Activated CD8-positive, alpha-beta memory T cell treated with anti-CD3 and anti-CD28 coated beads, Interleukin-2, amount 50 U/mL, for 1 hour (primary cell): ENCODE results near the gene MIF4GD.
"Not testable (repeated sequence)": the region's sequence is repeated elsewhere in the genome, so short reads cannot be mapped to it uniquely, and the experiment has no call there.

Experiments used
- DNase-seq: peaks from one replicate; pipeline ENCODE4 v3.0.0-alpha.2; 2020; ENCODE audit errors: extremely low read depth

Gene MIF4GD

DNA sequence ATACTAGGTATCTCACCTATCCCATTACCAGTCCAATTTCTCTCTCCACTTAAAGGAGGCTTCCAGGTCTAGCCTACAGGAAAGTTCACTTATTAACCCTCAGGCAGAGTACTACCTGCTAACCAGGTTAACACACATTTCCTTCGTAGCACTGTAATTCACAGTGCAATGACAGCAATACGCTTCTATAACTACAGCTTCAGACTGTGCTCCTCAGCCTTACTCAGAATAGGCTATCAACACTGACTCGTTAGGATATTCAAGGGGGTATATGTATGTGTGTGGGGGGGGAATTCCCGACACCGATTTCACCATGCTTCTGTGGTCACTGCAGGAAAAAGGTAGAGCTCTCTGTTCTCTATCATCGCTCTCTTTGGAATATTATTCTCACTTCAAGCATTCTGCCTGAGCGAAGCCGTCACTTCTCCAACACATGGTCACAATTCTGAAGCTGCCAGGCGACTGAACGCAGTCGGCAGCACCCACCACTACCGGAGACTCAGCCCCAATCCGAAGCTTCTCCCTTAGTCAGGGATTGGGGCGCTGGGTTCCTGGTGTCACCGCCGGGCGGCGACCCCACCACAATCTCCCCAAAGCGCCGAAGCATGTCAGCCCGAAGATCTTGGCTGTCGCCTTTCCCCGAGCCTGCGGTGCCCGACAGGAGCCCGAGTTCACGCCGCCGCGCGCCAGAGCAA is 10.2 kb downstream of the MIF4GD start:
- DNase-seq: no peak

DNA sequence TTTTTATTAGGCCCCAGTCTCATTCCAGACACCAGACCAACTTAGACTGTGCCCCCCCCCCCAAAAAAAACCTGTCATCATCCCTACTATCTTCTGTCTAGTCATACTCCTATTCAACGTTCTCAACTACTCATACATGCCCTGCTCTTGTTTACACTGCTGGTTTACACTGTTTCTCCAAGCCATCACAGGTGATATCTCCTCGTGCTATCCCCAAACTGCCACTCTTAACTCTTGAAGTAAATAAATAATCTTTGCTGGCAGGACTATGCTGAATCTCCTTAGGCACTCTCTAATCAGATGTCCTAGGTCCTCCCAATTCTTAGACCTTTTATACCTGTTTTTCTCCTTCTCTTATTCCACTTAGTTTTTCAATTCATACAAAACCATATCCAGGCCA is 13.8 kb downstream of the MIF4GD start:
- DNase-seq: not testable (repeated sequence)

DNA sequence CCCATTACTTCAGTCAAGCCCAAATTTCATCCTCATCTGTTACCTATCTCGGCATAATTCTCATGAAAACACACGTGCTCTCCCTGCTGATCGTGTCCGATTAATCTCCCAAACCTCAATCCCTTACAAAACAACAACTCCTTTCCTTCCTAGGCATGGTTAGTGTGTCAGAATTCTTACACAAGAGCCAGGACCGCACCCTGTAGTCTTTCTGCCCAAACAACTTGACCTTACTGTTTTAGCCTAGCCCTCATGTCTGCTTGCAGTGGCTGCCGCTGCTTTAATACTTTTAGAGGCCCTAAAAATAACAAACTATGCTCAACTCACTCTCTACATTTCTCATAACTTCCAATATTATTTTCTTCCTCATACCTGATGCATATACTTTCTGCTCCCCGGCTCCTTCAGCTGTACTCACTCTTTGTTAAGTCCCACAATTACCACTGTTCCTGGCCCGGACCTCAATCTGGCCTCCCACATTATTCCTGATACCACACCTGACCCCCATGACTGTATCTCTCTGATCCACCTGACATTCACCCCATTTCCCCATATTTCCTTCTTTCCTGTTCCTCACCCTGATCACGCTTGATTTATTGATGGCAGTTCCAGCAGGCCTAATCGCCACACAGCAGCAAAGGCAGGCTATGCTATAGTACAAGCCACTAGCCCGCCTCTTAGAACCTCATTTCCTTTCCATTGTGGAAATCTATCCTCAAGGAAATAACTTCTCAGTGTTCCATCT is 14.9 kb downstream of the MIF4GD start:
- DNase-seq: not testable (repeated sequence)

DNA sequence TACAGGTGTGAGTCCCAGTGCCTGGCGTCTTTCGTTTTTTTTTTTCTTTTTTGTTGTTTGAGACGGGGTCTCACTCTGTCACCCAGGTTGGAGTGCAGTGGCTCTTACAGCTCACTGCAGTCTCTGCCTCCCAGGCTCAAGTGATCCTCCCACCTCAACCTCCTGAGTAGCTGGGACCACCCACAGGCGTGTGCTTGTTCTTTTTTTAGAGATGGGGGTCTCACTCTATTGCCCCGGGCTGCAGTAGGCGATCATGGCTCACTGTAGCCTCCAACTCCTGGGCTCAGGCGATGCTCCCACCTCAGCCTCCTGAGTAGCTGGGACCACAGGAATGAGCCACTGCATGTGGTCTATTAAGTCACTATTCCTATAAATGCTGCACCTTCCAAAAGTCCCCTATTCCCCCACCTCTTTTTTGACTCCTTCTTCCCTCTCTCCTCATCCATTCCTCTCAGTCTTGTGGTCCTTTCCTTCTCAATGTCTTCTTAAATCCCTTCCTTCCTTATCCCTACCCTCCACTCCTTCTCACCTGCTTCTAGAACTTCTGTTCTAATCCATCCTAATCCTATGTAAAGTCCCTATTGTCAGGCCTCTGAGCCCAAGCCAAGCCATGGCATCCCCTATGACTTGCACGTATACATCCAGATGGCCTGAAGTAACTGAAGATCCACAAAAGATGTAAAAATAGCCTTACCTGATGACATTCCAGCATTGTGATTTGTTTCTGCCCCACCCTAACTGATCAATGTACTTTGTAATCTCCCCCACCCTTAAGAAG is 18.8 kb downstream of the MIF4GD start:
- no peak for DNase-seq

DNA sequence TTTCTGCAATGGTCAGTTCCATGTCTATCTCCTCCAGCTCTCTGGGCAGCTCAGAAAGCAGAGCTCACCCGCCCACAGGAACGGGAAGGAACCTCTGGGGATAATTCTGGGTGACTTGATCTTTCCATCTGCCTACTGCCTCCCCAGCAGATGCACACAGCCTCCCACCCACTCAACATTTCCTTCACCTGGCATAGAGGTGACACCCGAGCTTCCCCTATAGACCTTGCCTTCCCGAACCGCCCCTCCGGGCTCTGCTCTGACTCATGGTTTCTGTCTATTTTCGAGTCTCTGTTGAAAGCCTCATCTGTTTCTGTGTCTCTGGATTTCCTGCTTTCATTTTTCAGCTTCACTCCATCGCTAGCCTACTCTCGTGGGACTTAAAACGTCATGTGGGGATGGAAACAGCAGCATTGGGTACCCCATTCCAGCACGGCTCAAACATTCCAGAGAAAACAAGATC is 21.0 kb downstream of the MIF4GD start:
- no peak for DNase-seq

DNA sequence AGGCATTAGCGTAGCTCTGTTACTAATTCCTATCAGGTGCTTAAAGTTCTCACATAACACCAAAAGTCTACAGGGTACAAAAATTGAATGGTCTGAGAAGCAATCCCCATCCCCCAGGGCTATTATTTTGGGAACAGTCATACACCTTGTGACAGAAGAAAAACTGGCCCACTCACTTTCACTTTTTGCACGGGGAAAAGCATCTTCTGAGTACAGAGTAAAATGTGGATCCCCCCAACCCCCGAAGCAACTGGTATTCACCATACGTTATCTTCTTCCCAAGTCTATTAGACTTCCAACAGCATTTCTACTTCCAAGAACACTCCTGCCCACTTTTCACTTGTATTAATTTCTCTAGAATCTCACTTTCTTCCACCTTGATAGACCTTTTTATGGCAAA is 21.5 kb downstream of the MIF4GD start:
- no peak for DNase-seq

DNA sequence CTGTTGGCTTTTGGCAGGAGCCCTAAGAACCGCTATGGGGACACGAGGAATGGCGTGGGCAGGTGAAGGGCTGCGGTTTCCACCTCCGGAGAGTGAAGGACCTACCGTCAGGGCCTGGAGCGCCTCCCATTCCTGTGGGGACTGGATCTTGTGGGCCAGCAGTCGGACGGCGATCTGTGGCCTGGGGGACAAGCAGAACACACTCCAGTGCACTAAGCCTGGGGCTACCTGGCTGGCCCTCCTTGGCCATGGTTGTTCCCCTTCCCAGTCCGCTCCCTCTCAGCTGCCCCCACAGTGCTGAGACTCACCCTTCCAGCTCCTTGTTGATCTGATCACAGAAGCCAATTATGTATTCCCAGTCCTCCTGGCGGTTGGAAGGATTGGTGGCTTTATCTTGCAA is 24.6 kb downstream of the MIF4GD start:
- no peak for DNase-seq

DNA sequence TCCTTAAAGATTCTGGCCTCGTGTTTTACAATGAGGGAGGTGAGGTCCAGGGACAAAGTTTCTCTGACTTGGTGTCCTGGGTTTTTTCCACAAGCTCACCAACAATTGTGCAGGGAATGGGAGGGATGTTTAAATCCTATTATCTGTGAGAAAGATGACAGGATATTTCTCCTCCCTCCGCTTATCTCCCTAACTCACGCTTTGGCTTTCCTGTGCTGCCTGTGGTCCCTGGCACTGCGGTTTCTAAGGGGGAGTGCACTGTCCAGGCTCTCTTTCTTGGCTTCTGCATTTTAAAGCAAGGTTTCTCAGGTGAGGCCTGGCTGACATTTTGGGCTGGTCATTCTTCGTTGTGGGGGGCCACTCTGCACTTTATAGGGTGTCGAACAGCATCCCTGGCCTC is 26.0 kb downstream of the MIF4GD start:
- no peak for DNase-seq

DNA sequence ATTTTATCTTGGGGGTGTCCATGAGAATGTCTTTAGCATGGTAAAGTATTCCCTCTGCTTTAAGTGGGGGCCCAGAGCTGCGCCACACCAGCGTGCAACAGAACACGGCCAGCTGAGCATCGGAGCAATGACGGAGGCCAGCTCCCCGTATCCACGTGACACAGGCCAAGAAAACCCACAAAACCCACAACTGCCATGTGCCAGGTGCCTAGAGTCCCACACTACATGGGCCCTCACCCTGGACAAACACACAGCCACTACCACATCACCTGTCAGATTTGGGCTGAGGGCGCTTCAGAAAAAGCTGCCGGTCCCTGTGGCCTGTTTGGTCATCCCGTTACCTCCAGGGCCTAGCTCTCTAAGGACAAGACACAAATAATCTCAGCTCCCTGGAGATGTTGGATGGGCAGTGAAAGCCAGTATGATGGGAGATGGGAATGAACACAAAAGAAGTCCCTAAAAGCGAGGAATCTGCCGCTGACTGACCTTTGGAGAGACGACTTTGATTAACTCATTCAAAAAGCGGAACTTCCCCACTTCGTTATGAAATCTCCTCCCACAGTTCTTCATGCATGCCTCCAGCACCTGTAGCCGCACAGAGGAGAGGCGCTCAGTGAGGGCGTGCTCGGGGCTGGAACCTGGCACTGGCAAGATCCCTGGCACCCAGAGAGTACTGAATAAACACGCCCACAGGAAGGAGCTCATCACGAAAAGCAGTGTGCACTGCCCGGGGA is 26.7 kb downstream of the MIF4GD start:
- DNase-seq: no peak

DNA sequence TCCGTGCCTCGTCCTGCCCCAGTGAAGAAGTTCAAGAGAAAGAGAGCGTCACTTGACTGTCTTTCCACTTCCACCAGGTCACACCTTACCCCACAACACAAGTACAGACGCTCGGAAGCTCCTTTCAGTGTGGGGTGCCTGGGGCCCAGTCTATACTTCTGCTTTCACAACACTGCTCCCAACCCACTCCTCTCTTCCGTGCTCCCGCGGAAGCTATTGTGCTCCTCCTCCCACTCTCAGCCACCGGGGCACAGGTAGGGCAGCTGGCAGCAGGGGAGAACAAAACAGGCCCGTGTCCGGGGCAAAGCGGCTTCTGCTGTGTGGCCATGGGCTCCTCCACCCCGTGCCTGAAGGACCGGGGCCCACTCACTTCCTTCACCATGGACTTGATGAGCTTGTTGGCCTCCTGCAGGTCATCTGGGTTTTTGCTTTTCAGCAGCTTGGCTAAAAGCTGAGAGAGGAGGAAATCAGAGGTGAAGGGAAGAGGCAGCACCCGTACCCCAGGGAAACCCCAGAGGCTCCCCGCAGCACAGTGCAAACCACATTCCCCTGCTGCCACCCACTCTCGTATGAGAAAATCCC is 28.5 kb downstream of the MIF4GD start:
- no peak for DNase-seq

DNA sequence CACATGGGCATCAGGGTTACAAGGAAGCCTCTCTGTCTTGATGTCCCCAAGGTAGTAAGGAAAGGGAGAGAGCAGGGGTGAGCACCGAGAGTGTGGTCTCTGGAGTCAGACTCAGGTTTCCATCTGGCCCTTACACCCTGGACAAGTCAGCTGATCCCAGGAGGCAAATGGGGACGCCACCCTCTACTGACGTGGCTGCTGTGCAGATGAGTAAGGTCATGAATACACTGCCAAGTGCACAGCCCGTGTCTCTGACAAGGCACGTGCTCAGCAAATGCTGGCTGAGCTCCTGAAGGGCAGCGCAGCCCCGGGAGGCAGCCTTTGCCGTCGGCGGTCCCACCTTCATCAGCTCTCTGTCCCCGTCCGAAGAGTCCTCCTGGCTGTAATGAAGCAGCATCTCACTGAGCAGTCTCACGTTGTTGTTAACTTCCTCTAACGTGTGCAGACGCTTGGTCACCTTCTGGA is 29.0 kb downstream of the MIF4GD start:
- DNase-seq: no peak

DNA sequence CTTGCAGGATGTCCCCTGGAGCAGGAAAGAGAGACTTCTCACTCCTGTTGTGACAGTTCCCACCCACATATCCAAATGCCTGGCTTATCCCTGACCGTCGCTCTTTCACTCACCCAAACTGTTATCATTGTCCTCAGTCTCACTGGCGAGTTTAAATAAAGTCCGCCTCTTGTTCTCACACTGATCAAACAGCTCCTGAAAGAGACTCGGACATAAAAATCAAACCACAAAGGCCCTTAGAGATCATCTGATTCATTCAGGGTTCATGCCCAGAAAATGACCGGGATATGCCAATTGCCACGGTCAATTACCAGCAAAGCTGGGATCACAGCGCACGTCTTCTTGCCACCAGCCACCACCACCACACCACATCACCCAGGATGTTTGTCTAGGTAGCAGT is 29.5 kb downstream of the MIF4GD start:
- no peak for DNase-seq

DNA sequence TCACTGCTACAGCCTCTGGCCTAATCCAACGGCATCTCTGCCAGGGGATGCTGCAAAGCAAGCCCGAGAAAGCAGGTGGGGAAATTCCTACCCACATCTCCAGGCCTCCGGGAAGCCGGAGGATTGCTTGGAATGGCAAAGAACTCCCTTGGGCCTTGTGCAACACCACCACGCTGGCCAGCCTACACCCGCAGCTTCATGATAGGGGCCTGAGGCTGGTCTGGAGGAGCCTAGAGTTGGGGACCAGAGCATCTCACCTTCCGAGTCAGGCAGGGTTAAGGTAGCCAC is 29.9 kb downstream of the MIF4GD start:
- no peak for DNase-seq

DNA sequence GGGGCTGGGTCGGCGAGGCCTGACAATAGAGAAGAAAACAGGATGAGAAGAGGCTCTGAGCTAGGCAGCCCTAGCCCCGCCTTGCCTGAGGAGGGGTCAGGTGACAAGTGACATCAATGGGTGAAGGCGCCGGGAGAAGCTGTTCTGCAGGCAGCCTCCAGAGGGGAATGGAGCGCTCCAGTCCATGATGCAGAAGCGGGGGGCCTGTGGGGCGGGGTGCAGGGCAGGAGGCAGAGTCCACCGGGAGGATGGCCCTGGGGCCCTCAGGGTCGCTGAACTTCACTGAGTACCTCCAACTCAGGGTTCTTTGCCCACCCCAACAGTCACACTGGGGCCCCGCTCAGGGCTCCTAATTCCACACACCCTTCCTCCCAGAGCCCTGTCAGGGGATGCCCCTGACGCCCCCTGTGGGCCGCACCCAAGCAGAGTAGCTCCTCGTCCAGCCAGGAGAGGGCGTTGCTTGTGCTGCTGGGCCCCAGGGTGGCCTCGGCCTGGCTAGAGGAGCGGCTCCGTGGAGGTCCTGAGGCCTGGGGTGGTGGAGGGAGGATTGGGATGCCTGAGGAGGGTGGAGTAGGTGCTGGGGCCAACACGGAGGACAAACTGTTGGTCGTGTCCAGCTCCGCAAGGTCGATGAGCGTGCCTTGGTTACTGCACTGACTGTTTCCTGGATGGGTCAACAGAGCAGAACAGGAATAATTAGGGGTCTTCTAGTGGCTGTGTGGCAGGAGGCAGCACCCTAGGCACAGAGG is 30.5 kb downstream of the MIF4GD start:
- DNase-seq: no peak

DNA sequence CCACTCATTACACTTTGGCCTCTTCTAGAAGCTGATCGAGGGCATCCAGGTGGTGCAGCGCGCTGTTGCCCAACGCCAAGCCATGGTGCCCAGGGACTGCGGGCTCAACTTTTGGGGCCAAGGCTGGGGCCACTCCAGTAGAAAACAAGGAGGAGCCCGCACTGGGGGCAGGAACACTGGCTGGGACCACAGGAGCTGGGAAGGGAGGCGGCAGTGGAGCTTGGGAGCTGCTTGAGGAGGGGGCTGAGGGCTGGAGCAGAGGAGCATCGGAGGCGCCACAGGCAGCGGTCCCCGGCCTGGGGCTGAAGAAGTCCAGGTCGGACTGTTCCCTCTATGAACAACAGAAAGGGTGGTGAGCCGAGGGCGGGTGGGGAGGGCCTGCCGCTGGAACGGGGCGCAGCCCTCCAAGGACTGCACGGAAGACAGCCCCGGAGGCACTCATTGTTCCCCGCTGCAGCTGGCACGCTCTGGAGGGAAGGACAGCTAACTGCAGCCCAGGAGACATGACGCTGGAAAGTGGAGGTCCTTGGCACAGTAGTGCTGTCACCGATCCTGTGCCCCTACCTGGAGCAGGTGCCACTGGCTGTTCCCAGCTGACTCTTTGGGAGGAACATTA is 31.1 kb downstream of the MIF4GD start:
- no peak for DNase-seq

DNA sequence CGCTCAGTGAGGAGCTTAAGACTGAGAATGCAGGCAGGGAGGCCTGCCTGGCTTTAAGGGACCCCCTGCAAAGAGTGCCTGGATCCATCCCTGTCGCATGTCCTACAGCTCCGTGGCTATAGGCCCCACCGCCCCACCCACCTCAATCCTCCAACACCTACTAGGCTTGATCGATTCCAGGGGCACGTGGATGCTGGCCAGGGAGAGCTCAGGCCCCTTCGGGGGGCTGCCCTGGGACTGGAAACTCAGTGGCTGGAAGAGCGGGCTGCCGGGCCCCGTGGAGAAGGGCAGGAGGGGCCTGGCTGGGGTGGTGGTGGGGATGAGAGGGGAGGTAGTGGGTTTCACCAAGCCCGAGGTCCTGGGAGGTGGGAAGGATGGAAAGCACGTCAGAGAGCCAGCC is 31.8 kb downstream of the MIF4GD start:
- DNase-seq: no peak

DNA sequence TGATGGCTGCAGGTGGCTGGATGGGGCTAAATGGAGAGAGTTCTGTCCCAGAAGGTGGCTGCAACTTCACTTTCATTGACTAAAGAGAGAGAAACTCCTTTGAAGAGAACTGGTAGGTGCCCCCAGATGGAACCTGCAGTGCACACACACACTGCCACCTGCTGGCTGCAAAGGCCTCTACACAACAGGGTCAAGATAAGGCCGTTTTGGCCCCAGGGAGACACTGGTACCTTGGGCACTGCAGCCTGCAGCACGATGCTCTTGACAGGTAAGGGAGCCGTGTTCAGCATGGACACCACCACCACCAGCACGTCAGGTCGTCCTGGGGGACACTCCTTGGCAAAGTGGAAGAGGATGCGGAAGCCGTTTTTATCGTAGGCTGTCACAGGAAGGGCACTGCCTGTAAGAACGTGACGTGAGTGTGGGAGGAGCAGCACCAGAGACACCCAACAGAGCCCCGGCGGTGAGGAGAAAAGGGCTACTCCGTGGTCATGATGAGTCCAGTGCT is 32.3 kb downstream of the MIF4GD start:
- DNase-seq: no peak

DNA sequence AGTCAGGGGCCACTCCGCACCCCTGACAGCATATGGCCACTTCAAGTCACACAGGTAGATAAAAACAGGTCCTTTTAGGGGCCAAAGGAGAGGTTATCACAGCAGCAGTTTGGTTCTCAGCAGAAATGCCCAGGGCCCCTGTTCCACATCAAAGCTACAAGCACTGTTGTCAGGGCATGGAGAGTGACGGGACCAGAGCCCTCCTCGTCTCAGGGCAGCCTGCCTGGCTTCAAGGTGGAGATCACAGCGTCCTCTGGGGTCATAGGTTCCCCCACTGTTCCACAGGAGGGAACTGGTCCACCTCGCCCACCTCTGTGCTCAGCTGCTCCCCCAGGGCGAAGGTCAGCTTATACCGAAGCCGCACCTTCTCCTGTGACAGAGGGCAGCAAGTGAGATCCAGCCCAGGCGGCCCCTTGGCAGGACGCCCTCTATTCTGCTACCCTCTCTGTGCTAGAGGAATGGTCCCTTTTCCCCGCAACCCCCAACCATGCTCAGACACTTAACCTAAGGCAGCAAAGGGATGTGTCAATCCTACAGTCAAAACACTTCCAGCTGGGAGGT is 32.9 kb downstream of the MIF4GD start:
- DNase-seq: no peak

DNA sequence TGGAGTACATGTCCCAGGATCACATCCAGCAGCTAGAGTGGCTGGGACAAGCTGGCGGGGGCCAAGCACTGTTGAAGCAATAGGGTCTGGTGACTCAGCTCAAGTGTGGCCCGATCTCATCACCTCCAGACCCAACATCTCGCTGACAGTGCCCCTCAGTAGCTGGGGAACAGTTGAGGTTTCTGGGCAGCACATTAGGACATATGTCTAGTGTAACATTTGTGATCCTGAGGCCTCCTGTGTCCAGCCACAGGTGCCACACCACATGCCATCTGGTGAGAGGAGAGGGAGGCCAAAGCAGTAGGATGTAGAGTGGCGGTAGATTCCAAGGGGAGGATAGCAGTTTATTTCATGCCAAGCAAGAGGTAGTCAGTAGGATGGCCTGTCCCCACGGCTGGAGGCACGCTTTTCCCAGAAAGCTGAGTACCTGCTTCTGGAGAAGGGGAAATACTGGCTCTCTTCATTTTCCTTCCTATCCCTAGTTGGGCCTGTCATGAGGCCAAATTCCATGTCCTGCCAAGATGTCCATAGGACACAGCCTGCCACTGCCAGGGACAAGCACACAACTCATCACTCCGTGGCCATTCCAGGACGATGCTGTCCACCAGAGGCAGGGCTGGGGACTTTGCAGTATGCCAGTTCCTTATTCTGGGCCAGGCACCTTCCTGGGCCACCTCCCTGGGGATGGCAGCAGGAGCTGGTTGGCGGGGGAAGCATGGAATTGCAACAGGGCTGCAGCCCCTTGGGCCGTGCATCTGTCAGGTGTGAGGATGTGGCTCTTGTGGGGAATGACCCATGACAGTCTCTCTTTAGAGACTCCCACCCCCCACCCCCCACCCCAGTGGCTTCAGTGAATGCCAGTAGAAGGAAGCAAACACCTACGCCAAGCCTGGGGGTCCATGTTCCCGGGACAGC is 33.7 kb downstream of the MIF4GD start:
- DNase-seq: no peak
